ENCODE measurements around the gene CNTLN. TPM values are rescaled to one million over a fixed set of nuclear protein-coding genes. Genes with fewer than 3 reads are reported as not detected.

Gene CNTLN
- total and polyA plus RNA-seq, 2 experiments from 2014 or later = 17.7 to 21.8 TPM

- TF ChIP-seq EZH2 (IDR thresholded peaks at IDR 0.05; ENCODE audit: low read depth, unreplicated experiment) (no peak), ETS1 (IDR thresholded peaks at IDR 0.05) (no peak)
Observed at GRCh38 chr9:17486396-17486795, 351.6 kb downstream of the CNTLN start (continued).

- no peaks in the 10 kb centered on the region for H3K9me3 Mint-ChIP-seq
- Histone ChIP-seq H3K27ac (ENCODE audit: low read depth) (no peak overlapping the region), H3K36me3 (ENCODE audit: insufficient read depth) (no peaks in the 10 kb centered on the region), H3K27me3 (ENCODE audit: insufficient read depth) (no peaks in the 10 kb centered on the region), H3K4me3 (no peak overlapping the region), H3K79me2 (replicated peaks; ENCODE audit: insufficient read depth) (no peaks in the 10 kb centered on the region), H3K9me2 (ENCODE audit: insufficient read depth) (no peaks in the 10 kb centered on the region), H4K20me1 (replicated peaks; ENCODE audit: insufficient read depth) (no peaks in the 10 kb centered on the region), H3K4me1 (ENCODE audit: insufficient read depth) (no peaks in the 10 kb centered on the region), H3K4me2 (no peak overlapping the region), H2AFZ (no peak overlapping the region), H3F3A (replicated peaks; ENCODE audit: low read depth) (no peaks in the 10 kb centered on the region)
- H3K4me1 Mint-ChIP-seq = no peaks in the 10 kb centered on the region
- ATAC-seq = no peak
- H3K27ac Mint-ChIP-seq = no peak overlapping the region
- H3K36me3 Mint-ChIP-seq (ENCODE audit: low read depth) = no peaks in the 10 kb centered on the region
- no peak overlapping the region for H3K4me3 Mint-ChIP-seq
- no peak for DNase-seq (ENCODE audit: low spot score)
- no peak for TF ChIP-seq JUNB (IDR thresholded peaks at IDR 0.05; ENCODE audit: unreplicated experiment)
- no peak for TF ChIP-seq ZNF331 (CRISPR knock-in tag; IDR thresholded peaks at IDR 0.05; ENCODE audit: low read depth)
- no peak for TF ChIP-seq CTCF (conservative IDR thresholded peaks at IDR 0.05; ENCODE audit: low read depth in 2 of 2)
- TF ChIP-seq NANOG (IDR thresholded peaks at IDR 0.05; ENCODE audit: borderline replicate concordance) = no peak
- TF ChIP-seq STAT1 (IDR thresholded peaks at IDR 0.05; ENCODE audit: unreplicated experiment) = no peak
- TF ChIP-seq EZH2 (IDR thresholded peaks at IDR 0.05; ENCODE audit: low read depth, unreplicated experiment) = no peak
- TF ChIP-seq REST (IDR thresholded peaks at IDR 0.05; ENCODE audit: unreplicated experiment) = no peak
- H3K27me3 Mint-ChIP-seq (ENCODE audit: insufficient read depth, low read depth, poor library complexity) = no peaks in the 10 kb centered on the region
Observed at GRCh38 chr9:17487467-17487866, 352.6 kb downstream of the CNTLN start.
